ENCODE results near the gene SMIM1. TPM values are rescaled to one million over a fixed set of nuclear protein-coding genes. Genes with fewer than 3 reads are reported as not detected.

Gene SMIM1
- total RNA-seq, 1 experiment from 2014 or later = 7.1 TPM

GRCh38 chr1:3738943-3739342 lies 33.6 kb upstream of the SMIM1 start:
- Histone ChIP-seq H3K36me3 (ENCODE audit: control insufficient read depth, insufficient read depth, low read length) (no peaks in the 10 kb centered on the region), H3K4me1 (no peaks in the 10 kb centered on the region), H3K9me3 (no peaks in the 10 kb centered on the region), H3K4me3 (ENCODE audit: low read depth, low read length) (no peak overlapping the region), H3K27me3 (replicated peaks; ENCODE audit: control insufficient read depth, insufficient read depth, low read length) (no peaks in the 10 kb centered on the region)
- H3K27me3 Mint-ChIP-seq (ENCODE audit: insufficient read depth, unreplicated experiment) = no peaks in the 10 kb centered on the region
- H3K4me1 Mint-ChIP-seq (ENCODE audit: low read depth, unreplicated experiment) = no peaks in the 10 kb centered on the region
- H3K9me3 Mint-ChIP-seq (ENCODE audit: unreplicated experiment) = no peaks in the 10 kb centered on the region
- ChIA-PET CTCF (no interaction called here), POLR2A (no interaction called here)
- BruUV-seq (replicated peaks) = no TSS peak
- TF ChIP-seq CTCF (IDR thresholded peaks at IDR 0.05; ENCODE audit: insufficient read depth in 1 of 2, low read depth in 1 of 2, low read length in 1 of 2, severe bottlenecking in 1 of 2, unreplicated experiment in 1 of 2) = no peak
- H3K27ac Mint-ChIP-seq (ENCODE audit: unreplicated experiment) = no peak overlapping the region
- H3K36me3 Mint-ChIP-seq (ENCODE audit: insufficient read depth, unreplicated experiment) = no peaks in the 10 kb centered on the region
- intact Hi-C loops (cut with micrococcal nuclease; ENCODE audit: unreplicated experiment) = no loop called here
- no peak overlapping the region for H3K4me3 Mint-ChIP-seq (ENCODE audit: unreplicated experiment)
- DNase-seq = no peak

GRCh38 chr1:3740042-3740441 lies 32.5 kb upstream of the SMIM1 start:
- no peaks in the 10 kb centered on the region for H3K9me3 ChIP-seq
- no peak for DNase-seq
- ChIA-PET POLR2A (no interaction called here), CTCF (no interaction called here)
- no peaks in the 10 kb centered on the region for H3K4me1 ChIP-seq
- Mint-ChIP-seq H3K27me3 (ENCODE audit: insufficient read depth, unreplicated experiment) (no peaks in the 10 kb centered on the region), H3K9me3 (ENCODE audit: unreplicated experiment) (no peaks in the 10 kb centered on the region), H3K27ac (ENCODE audit: unreplicated experiment) (no peak overlapping the region), H3K4me3 (ENCODE audit: unreplicated experiment) (no peak overlapping the region), H3K4me1 (ENCODE audit: low read depth, unreplicated experiment) (no peaks in the 10 kb centered on the region), H3K36me3 (ENCODE audit: insufficient read depth, unreplicated experiment) (no peaks in the 10 kb centered on the region)
- intact Hi-C loops (cut with micrococcal nuclease; ENCODE audit: unreplicated experiment) = no loop called here
- BruUV-seq (replicated peaks) = no TSS peak
- H3K36me3 ChIP-seq (ENCODE audit: control insufficient read depth, insufficient read depth, low read length) = no peaks in the 10 kb centered on the region
- H3K4me3 ChIP-seq (ENCODE audit: low read depth, low read length) = no peak overlapping the region
- H3K27me3 ChIP-seq (replicated peaks; ENCODE audit: control insufficient read depth, insufficient read depth, low read length) = no peaks in the 10 kb centered on the region
- no peak for TF ChIP-seq CTCF (IDR thresholded peaks at IDR 0.05; ENCODE audit: insufficient read depth in 1 of 2, low read depth in 1 of 2, low read length in 1 of 2, severe bottlenecking in 1 of 2, unreplicated experiment in 1 of 2)

- BruUV-seq (replicated peaks) = no TSS peak
- no peak for DNase-seq
- ChIA-PET CTCF (no interaction called here), POLR2A (no interaction called here)
- Histone ChIP-seq H3K9me3 (no peaks in the 10 kb centered on the region), H3K36me3 (ENCODE audit: control insufficient read depth, insufficient read depth, low read length) (no peaks in the 10 kb centered on the region), H3K4me1 (no peaks in the 10 kb centered on the region), H3K4me3 (ENCODE audit: low read depth, low read length) (no peak overlapping the region), H3K27me3 (replicated peaks; ENCODE audit: control insufficient read depth, insufficient read depth, low read length) (no peaks in the 10 kb centered on the region)
- H3K4me3 Mint-ChIP-seq (ENCODE audit: unreplicated experiment) = no peak overlapping the region
- TF ChIP-seq CTCF (IDR thresholded peaks at IDR 0.05; ENCODE audit: insufficient read depth in 1 of 2, low read depth in 1 of 2, low read length in 1 of 2, severe bottlenecking in 1 of 2, unreplicated experiment in 1 of 2) = no peak
- H3K4me1 Mint-ChIP-seq (ENCODE audit: low read depth, unreplicated experiment) = no peaks in the 10 kb centered on the region
- H3K9me3 Mint-ChIP-seq (ENCODE audit: unreplicated experiment) = no peaks in the 10 kb centered on the region
- H3K27ac Mint-ChIP-seq (ENCODE audit: unreplicated experiment) = no peak overlapping the region
- H3K27me3 Mint-ChIP-seq (ENCODE audit: insufficient read depth, unreplicated experiment) = no peaks in the 10 kb centered on the region
- H3K36me3 Mint-ChIP-seq (ENCODE audit: insufficient read depth, unreplicated experiment) = no peaks in the 10 kb centered on the region
- intact Hi-C loops (cut with micrococcal nuclease; ENCODE audit: unreplicated experiment) = no loop called here
Observed at GRCh38 chr1:3740752-3741151, 31.8 kb upstream of the SMIM1 start.
